IPS-15b (cell line): ENCODE measurements around the gene PRAME.

Source experiments
- H3K27me3 ChIP-seq: one replicate; pipeline ENCODE4 v1.6.1; 2013; ENCODE audit warnings: low read length; ENCODE audit not compliant: control insufficient read depth, insufficient read depth
- H3K36me3 ChIP-seq: one replicate; pipeline ENCODE4 v1.6.1; 2013; ENCODE audit warnings: low read length; ENCODE audit not compliant: control insufficient read depth, insufficient read depth
- H3K4me1 ChIP-seq: one replicate; pipeline ENCODE4 v1.6.1; 2013; ENCODE audit warnings: mild to moderate bottlenecking, low read length; ENCODE audit not compliant: control insufficient read depth, insufficient read depth
- H3K4me3 ChIP-seq: one replicate; pipeline ENCODE4 v1.5.1; 2013; ENCODE audit warnings: low read depth, low read length
- H3K9ac ChIP-seq: one replicate; pipeline ENCODE4 v1.6.1; 2013; ENCODE audit warnings: low read depth, mild to moderate bottlenecking, low read length
- H3K9me3 ChIP-seq: one replicate; pipeline ENCODE4 v1.6.1; 2013; ENCODE audit warnings: mild to moderate bottlenecking, low read length; ENCODE audit not compliant: control insufficient read depth, insufficient read depth

Gene PRAME

GRCh38 chr22:22576989-22577427 is 17.9 kb upstream of the PRAME start:
- H3K27me3 ChIP-seq = peaks cover 86% of the 10 kb centered on the region
- H3K36me3 ChIP-seq = no peaks in the 10 kb centered on the region
- no peak overlapping the region for H3K9ac ChIP-seq
- H3K9me3 ChIP-seq = no peaks in the 10 kb centered on the region
- no peak overlapping the region for H3K4me3 ChIP-seq
- H3K4me1 ChIP-seq = no peaks in the 10 kb centered on the region

- Histone ChIP-seq H3K36me3 (no peaks in the 10 kb centered on the region), H3K9ac (no peak overlapping the region), H3K27me3 (peaks cover 88% of the 10 kb centered on the region), H3K4me1 (no peaks in the 10 kb centered on the region), H3K4me3 (no peak overlapping the region), H3K9me3 (no peaks in the 10 kb centered on the region)
These were observed 17.4 kb upstream of the PRAME start for GRCh38 chr22:22576244-22576988.

- no peak overlapping the region for H3K4me3 ChIP-seq
- H3K9me3 ChIP-seq = no peaks in the 10 kb centered on the region
- H3K9ac ChIP-seq = no peak overlapping the region
- H3K27me3 ChIP-seq = peaks cover 89% of the 10 kb centered on the region
- no peaks in the 10 kb centered on the region for H3K4me1 ChIP-seq
- no peaks in the 10 kb centered on the region for H3K36me3 ChIP-seq
These were observed 15.3 kb upstream of the PRAME start for GRCh38 chr22:22574361-22574760.

GRCh38 chr22:22573047-22573889 is 14.2 kb upstream of the PRAME start:
- no peak overlapping the region for H3K4me3 ChIP-seq
- no peaks in the 10 kb centered on the region for H3K36me3 ChIP-seq
- no peaks in the 10 kb centered on the region for H3K9me3 ChIP-seq
- no peak overlapping the region for H3K9ac ChIP-seq
- peaks cover 94% of the 10 kb centered on the region for H3K27me3 ChIP-seq
- no peaks in the 10 kb centered on the region for H3K4me1 ChIP-seq

- H3K4me3 ChIP-seq = no peak overlapping the region
- H3K4me1 ChIP-seq = no peaks in the 10 kb centered on the region
- no peaks in the 10 kb centered on the region for H3K36me3 ChIP-seq
- no peaks in the 10 kb centered on the region for H3K9me3 ChIP-seq
- peaks cover 96% of the 10 kb centered on the region for H3K27me3 ChIP-seq
- H3K9ac ChIP-seq = no peak overlapping the region
These were observed 12.8 kb upstream of the PRAME start for GRCh38 chr22:22571862-22572261.

- Histone ChIP-seq H3K9me3 (no peaks in the 10 kb centered on the region), H3K27me3 (peaks cover 96% of the 10 kb centered on the region), H3K4me1 (no peaks in the 10 kb centered on the region), H3K36me3 (no peaks in the 10 kb centered on the region), H3K9ac (no peak overlapping the region), H3K4me3 (no peak overlapping the region)
These were observed 12.4 kb upstream of the PRAME start for GRCh38 chr22:22571429-22571828.

- H3K4me1 ChIP-seq = no peaks in the 10 kb centered on the region
- H3K27me3 ChIP-seq = peaks cover 98% of the 10 kb centered on the region
- no peaks in the 10 kb centered on the region for H3K36me3 ChIP-seq
- H3K9ac ChIP-seq = no peak overlapping the region
- H3K9me3 ChIP-seq = no peaks in the 10 kb centered on the region
- no peak overlapping the region for H3K4me3 ChIP-seq
These were observed 10.2 kb upstream of the PRAME start for GRCh38 chr22:22569218-22569617.

- Histone ChIP-seq H3K9ac (no peak overlapping the region), H3K36me3 (no peaks in the 10 kb centered on the region), H3K9me3 (no peaks in the 10 kb centered on the region), H3K27me3 (peaks cover 91% of the 10 kb centered on the region), H3K4me3 (no peak overlapping the region), H3K4me1 (no peaks in the 10 kb centered on the region)
These were observed 6.9 kb upstream of the PRAME start for GRCh38 chr22:22565981-22566380.

GRCh38 chr22:22558071-22558971 is 744 bp downstream of the PRAME start:
- H3K4me3 ChIP-seq = no peak overlapping the region
- H3K4me1 ChIP-seq = no peaks in the 10 kb centered on the region
- H3K9me3 ChIP-seq = no peaks in the 10 kb centered on the region
- no peaks in the 10 kb centered on the region for H3K36me3 ChIP-seq
- H3K9ac ChIP-seq = no peak overlapping the region
- H3K27me3 ChIP-seq = peaks cover 56% of the 10 kb centered on the region

GRCh38 chr22:22556995-22557925 is 1.8 kb downstream of the PRAME start:
- Histone ChIP-seq H3K27me3 (peaks cover 55% of the 10 kb centered on the region), H3K9ac (no peak overlapping the region), H3K4me3 (no peak overlapping the region), H3K36me3 (no peaks in the 10 kb centered on the region), H3K9me3 (no peaks in the 10 kb centered on the region), H3K4me1 (no peaks in the 10 kb centered on the region)
